C4-2B (cell line): Measurements from ENCODE around the gene MRPS7.

Experiments used
- H3K27ac ChIP-seq: fragments of 450-650 bp; 2 replicates; pipeline ENCODE4 v1.5.1; 2017
- CTCF ChIP-seq: fragments of 450-650 bp; conservative IDR thresholded peaks from 2 replicates; pipeline ENCODE4 v1.5.1; 2017; ENCODE audit warnings: mild to moderate bottlenecking
- ZFX ChIP-seq: fragments of 450-650 bp; IDR thresholded peaks from 2 replicates; pipeline ENCODE4 v1.6.1; 2017

Gene MRPS7

GRCh38 chr17:75307957-75308731, 46.5 kb downstream of the MRPS7 start:
- TF ChIP-seq CTCF (no peak), ZFX (no peak)

GRCh38 chr17:75308732-75309629, 47.3 kb downstream of the MRPS7 start:
- TF ChIP-seq ZFX (no peak), CTCF (no peak)
- no peak overlapping the region for H3K27ac ChIP-seq

More at GRCh38 chr17:75307957-75308731, 46.5 kb downstream of the MRPS7 start:
- H3K27ac ChIP-seq, result no peak overlapping the region

GRCh38 chr17:75313941-75314551, 52.4 kb downstream of the MRPS7 start:
- H3K27ac ChIP-seq, result no peak overlapping the region
- TF ChIP-seq ZFX (no peak), CTCF (no peak)

GRCh38 chr17:75315541-75316243, 54.0 kb downstream of the MRPS7 start:
- H3K27ac ChIP-seq, result no peak overlapping the region
- TF ChIP-seq ZFX (no peak), CTCF (no peak)
